GM23338 (cell line): Measurements from ENCODE around the gene NNMT. TPM values are rescaled to one million over a fixed set of nuclear protein-coding genes. Genes with fewer than 3 reads are reported as not detected.

Experiments
- ATAC-seq: fragments of 200-7000 bp; cut with Tn5 transposase; 3 replicates; pipeline ENCODE4 v1.9.1; 2020
- DNase-seq: peaks from one replicate; pipeline ENCODE4 v3.0.0-alpha.2; 2015; ENCODE audit warnings: low spot score
- H2AFZ ChIP-seq: fragments of 200-600 bp; sonication (generic); 2 replicates; pipeline ENCODE4 v1.8.0; 2016; ENCODE audit warnings: antibody characterized with exemption, mild to moderate bottlenecking, moderate library complexity
- H3F3A ChIP-seq: fragments of 200-600 bp; sonication (generic); replicated peaks from 2 replicates; pipeline ENCODE4 v1.8.0; 2017; ENCODE audit warnings: antibody characterized with exemption, mixed run types, low read depth
- H3K27ac ChIP-seq: fragments of 200-600 bp; sonication (generic); 2 replicates; pipeline ENCODE4 v1.6.1; 2016; ENCODE audit warnings: low read depth
- H3K27me3 ChIP-seq: fragments of 200-600 bp; sonication (generic); 2 replicates; pipeline ENCODE4 v1.8.0; 2016; ENCODE audit warnings: mild to moderate bottlenecking, mixed run types, moderate library complexity; ENCODE audit not compliant: insufficient read depth
- H3K36me3 ChIP-seq: fragments of 200-600 bp; sonication (generic); 2 replicates; pipeline ENCODE4 v1.8.0; 2016; ENCODE audit warnings: mild to moderate bottlenecking; ENCODE audit not compliant: insufficient read depth
- H3K4me1 ChIP-seq: fragments of 200-600 bp; sonication (generic); 2 replicates; pipeline ENCODE4 v1.8.0; 2016; ENCODE audit warnings: mild to moderate bottlenecking, moderate library complexity; ENCODE audit not compliant: insufficient read depth
- H3K4me2 ChIP-seq: fragments of 200-600 bp; sonication (generic); 2 replicates; pipeline ENCODE4 v1.7.1; 2017; ENCODE audit warnings: mixed run types
- H3K4me3 ChIP-seq: fragments of 200-600 bp; sonication (generic); 2 replicates; pipeline ENCODE4 v1.6.1; 2016; ENCODE audit warnings: mixed run types
- H3K79me2 ChIP-seq: fragments of 200-600 bp; sonication (generic); replicated peaks from 2 replicates; pipeline ENCODE4 v1.8.0; 2017; ENCODE audit warnings: mild to moderate bottlenecking; ENCODE audit not compliant: insufficient read depth
- H3K9me2 ChIP-seq: fragments of 200-600 bp; sonication (generic); 2 replicates; pipeline ENCODE4 v1.8.0; 2017; ENCODE audit not compliant: insufficient read depth
- H4K20me1 ChIP-seq: fragments of 200-600 bp; sonication (generic); replicated peaks from 2 replicates; pipeline ENCODE4 v1.8.0; 2017; ENCODE audit warnings: mild to moderate bottlenecking; ENCODE audit not compliant: insufficient read depth
- H3K27ac Mint-ChIP-seq: 2 replicates; pipeline ENCODE4 v1.8.0; 2020; ENCODE audit warnings: inconsistent platforms, mild to moderate bottlenecking, moderate library complexity, mixed read lengths
- H3K27me3 Mint-ChIP-seq: 3 replicates; pipeline ENCODE4 v1.8.0; 2022; ENCODE audit warnings: low read depth, mild to moderate bottlenecking, moderate library complexity, mixed read lengths, inconsistent platforms; ENCODE audit not compliant: insufficient read depth, poor library complexity
- H3K36me3 Mint-ChIP-seq: 3 replicates; pipeline ENCODE4 v1.8.0; 2021; ENCODE audit warnings: low read depth, mild to moderate bottlenecking, inconsistent platforms, moderate library complexity, mixed read lengths
- H3K4me1 Mint-ChIP-seq: 3 replicates; pipeline ENCODE4 v1.8.0; 2020; ENCODE audit warnings: mild to moderate bottlenecking, inconsistent platforms, mixed read lengths
- H3K4me3 Mint-ChIP-seq: 3 replicates; pipeline ENCODE4 v1.8.0; 2021; ENCODE audit warnings: moderate library complexity, mild to moderate bottlenecking, inconsistent platforms, mixed read lengths
- H3K9me3 Mint-ChIP-seq: 3 replicates; pipeline ENCODE4 v1.8.0; 2020; ENCODE audit warnings: moderate library complexity, mild to moderate bottlenecking, inconsistent platforms, mixed read lengths
- CREB1 ChIP-seq: fragments of 250-450 bp; sonication (Bioruptor Pico); IDR thresholded peaks from 2 replicates; pipeline ENCODE4 v1.5.0; 2020; ENCODE audit warnings: low read depth, mild to moderate bottlenecking, moderate library complexity
- JUNB ChIP-seq: IDR thresholded peaks from one replicate; pipeline ENCODE4 v1.6.1; 2016; ENCODE audit warnings: antibody characterized with exemption; ENCODE audit not compliant: unreplicated experiment
- NANOG ChIP-seq: IDR thresholded peaks from 2 replicates; pipeline ENCODE4 v1.6.1; 2016; ENCODE audit warnings: antibody characterized with exemption, borderline replicate concordance
- POLR2AphosphoS5 ChIP-seq: IDR thresholded peaks from 2 replicates; pipeline ENCODE4 v1.6.1; 2016; ENCODE audit warnings: antibody characterized with exemption, low read depth
- STAT1 ChIP-seq: IDR thresholded peaks from one replicate; pipeline ENCODE4 v1.6.1; 2016; ENCODE audit warnings: antibody characterized with exemption; ENCODE audit not compliant: unreplicated experiment
- ZNF114 ChIP-seq: fragments of 250-450 bp; sonication (Bioruptor Pico); IDR thresholded peaks from 2 replicates; pipeline ENCODE4 v1.5.0; 2020; ENCODE audit warnings: mild to moderate bottlenecking, moderate library complexity
- ZNF331 ChIP-seq: fragments of 250-450 bp; sonication (Bioruptor Pico); IDR thresholded peaks from 2 replicates; pipeline ENCODE4 v1.5.0; 2020; ENCODE audit warnings: low read depth, mild to moderate bottlenecking, moderate library complexity
- polyA plus RNA-seq: library from polyadenylated mRNA; unstranded; fragments of >200 nt; fragmentation: Nextera tagmentation; extraction: Ambion mirVana; gene quantifications from 2 replicates; pipeline ENCODE4 v1.2.1, GENCODE V29; 2016
- total RNA-seq: library from RNA; depleted of rRNA; stranded (reverse); fragments of >200 nt; shearing (Covaris generic); gene quantifications from 2 replicates; pipeline ENCODE4 v1.2.3, GENCODE V29; 2014
- TF ChIP-seq, protein P1 (sequence below): IDR thresholded peaks from 2 replicates; pipeline ENCODE4 v1.6.1; 2016; ENCODE audit warnings: antibody characterized with exemption
- TF ChIP-seq, protein P2 (sequence below), 2 experiments: fragments of 200-600 bp in 1 of 2; sonication (generic) in 1 of 2; conservative IDR thresholded peaks; 2 replicates each; pipeline versions ENCODE4 v1.5.1 to v1.6.1; 2016 to 2017; ENCODE audit warnings: antibody characterized with exemption in 2 of 2, low read depth in 2 of 2, mild to moderate bottlenecking in 2 of 2, moderate library complexity in 1 of 2
- TF ChIP-seq, protein P3 (sequence below): IDR thresholded peaks from one replicate; pipeline ENCODE4 v1.6.1; 2018; ENCODE audit warnings: antibody characterized with exemption; ENCODE audit not compliant: unreplicated experiment
- TF ChIP-seq, protein P4 (sequence below): fragments of 250-450 bp; sonication (Bioruptor Pico); IDR thresholded peaks from 2 replicates; pipeline ENCODE4 v1.5.0; 2020; ENCODE audit warnings: mild to moderate bottlenecking, moderate library complexity

Gene NNMT
- total and polyA plus RNA-seq, 2 experiments from 2014 or later = 0.40 TPM; not detected in 1

DNA sequence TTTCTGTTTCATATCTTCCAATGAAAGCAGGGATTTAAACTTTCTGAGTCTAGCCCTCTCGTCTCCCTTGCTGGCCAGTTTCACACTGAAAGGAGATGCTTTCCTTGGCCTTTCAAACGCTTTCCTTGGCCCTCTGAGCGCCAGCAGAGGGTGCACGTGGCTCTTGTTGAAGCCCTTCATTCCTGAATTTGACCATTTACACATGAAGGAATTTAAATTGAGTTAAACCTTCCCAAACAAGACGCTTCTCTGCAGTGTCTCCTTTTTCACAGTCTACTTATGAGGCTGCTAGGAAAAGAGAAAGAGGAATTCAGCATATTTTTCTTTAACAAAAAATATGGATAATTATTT, 21.6 kb downstream of the NNMT start (continued):
- TF ChIP-seq, protein P1, sequence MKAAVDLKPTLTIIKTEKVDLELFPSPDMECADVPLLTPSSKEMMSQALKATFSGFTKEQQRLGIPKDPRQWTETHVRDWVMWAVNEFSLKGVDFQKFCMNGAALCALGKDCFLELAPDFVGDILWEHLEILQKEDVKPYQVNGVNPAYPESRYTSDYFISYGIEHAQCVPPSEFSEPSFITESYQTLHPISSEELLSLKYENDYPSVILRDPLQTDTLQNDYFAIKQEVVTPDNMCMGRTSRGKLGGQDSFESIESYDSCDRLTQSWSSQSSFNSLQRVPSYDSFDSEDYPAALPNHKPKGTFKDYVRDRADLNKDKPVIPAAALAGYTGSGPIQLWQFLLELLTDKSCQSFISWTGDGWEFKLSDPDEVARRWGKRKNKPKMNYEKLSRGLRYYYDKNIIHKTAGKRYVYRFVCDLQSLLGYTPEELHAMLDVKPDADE = no peak
- TF ChIP-seq JUNB = no peak
- TF ChIP-seq NANOG = peak; percentile 35; the same call in 1 of the 2 replicates
- TF ChIP-seq POLR2AphosphoS5 = no peak
- no peak for TF ChIP-seq STAT1
- TF ChIP-seq, protein P2, sequence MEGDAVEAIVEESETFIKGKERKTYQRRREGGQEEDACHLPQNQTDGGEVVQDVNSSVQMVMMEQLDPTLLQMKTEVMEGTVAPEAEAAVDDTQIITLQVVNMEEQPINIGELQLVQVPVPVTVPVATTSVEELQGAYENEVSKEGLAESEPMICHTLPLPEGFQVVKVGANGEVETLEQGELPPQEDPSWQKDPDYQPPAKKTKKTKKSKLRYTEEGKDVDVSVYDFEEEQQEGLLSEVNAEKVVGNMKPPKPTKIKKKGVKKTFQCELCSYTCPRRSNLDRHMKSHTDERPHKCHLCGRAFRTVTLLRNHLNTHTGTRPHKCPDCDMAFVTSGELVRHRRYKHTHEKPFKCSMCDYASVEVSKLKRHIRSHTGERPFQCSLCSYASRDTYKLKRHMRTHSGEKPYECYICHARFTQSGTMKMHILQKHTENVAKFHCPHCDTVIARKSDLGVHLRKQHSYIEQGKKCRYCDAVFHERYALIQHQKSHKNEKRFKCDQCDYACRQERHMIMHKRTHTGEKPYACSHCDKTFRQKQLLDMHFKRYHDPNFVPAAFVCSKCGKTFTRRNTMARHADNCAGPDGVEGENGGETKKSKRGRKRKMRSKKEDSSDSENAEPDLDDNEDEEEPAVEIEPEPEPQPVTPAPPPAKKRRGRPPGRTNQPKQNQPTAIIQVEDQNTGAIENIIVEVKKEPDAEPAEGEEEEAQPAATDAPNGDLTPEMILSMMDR (conservative IDR thresholded peaks at IDR 0.05; ENCODE audit: low read depth in 2 of 2) = peak; percentile 70 to 90
- TF ChIP-seq ZNF114 = peak; percentile 73; the same call in 1 of the 2 replicates
- TF ChIP-seq, protein P3, sequence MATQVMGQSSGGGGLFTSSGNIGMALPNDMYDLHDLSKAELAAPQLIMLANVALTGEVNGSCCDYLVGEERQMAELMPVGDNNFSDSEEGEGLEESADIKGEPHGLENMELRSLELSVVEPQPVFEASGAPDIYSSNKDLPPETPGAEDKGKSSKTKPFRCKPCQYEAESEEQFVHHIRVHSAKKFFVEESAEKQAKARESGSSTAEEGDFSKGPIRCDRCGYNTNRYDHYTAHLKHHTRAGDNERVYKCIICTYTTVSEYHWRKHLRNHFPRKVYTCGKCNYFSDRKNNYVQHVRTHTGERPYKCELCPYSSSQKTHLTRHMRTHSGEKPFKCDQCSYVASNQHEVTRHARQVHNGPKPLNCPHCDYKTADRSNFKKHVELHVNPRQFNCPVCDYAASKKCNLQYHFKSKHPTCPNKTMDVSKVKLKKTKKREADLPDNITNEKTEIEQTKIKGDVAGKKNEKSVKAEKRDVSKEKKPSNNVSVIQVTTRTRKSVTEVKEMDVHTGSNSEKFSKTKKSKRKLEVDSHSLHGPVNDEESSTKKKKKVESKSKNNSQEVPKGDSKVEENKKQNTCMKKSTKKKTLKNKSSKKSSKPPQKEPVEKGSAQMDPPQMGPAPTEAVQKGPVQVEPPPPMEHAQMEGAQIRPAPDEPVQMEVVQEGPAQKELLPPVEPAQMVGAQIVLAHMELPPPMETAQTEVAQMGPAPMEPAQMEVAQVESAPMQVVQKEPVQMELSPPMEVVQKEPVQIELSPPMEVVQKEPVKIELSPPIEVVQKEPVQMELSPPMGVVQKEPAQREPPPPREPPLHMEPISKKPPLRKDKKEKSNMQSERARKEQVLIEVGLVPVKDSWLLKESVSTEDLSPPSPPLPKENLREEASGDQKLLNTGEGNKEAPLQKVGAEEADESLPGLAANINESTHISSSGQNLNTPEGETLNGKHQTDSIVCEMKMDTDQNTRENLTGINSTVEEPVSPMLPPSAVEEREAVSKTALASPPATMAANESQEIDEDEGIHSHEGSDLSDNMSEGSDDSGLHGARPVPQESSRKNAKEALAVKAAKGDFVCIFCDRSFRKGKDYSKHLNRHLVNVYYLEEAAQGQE = no peak
- TF ChIP-seq CREB1 (CRISPR knock-in tag) = 0 out of 2 replicates have a peak, but pooled peaks have one; percentile 7
- no peak for TF ChIP-seq ZNF331 (CRISPR knock-in tag)

DNA sequence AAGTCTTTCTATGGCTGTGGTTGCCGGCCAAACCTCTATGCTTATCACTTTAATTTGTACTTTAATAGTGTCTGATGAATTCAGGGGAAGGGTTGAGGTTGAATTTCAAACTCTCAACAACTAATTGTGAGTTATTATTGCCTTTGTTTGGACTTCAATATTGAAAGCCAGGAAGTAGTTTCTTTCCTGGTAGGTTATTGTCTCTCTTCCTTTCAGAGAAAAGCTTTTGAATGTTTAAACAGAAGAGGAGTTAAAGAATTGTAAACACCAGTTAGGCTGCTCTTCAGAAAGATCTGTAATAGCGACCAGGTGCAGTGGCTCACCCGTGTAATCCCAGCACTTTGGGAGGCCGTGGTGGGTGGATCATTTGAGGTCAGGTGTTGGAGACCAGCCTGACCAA, 22.2 kb downstream of the NNMT start:
- no peaks in the 10 kb centered on the region for H3K9me3 Mint-ChIP-seq
- TF ChIP-seq NANOG (peak; percentile 95), ZNF331 (CRISPR knock-in tag) (no peak)
- TF ChIP-seq, protein P1 = peak; percentile 53; the same call in 1 of the 2 replicates
- TF ChIP-seq, protein P4, sequence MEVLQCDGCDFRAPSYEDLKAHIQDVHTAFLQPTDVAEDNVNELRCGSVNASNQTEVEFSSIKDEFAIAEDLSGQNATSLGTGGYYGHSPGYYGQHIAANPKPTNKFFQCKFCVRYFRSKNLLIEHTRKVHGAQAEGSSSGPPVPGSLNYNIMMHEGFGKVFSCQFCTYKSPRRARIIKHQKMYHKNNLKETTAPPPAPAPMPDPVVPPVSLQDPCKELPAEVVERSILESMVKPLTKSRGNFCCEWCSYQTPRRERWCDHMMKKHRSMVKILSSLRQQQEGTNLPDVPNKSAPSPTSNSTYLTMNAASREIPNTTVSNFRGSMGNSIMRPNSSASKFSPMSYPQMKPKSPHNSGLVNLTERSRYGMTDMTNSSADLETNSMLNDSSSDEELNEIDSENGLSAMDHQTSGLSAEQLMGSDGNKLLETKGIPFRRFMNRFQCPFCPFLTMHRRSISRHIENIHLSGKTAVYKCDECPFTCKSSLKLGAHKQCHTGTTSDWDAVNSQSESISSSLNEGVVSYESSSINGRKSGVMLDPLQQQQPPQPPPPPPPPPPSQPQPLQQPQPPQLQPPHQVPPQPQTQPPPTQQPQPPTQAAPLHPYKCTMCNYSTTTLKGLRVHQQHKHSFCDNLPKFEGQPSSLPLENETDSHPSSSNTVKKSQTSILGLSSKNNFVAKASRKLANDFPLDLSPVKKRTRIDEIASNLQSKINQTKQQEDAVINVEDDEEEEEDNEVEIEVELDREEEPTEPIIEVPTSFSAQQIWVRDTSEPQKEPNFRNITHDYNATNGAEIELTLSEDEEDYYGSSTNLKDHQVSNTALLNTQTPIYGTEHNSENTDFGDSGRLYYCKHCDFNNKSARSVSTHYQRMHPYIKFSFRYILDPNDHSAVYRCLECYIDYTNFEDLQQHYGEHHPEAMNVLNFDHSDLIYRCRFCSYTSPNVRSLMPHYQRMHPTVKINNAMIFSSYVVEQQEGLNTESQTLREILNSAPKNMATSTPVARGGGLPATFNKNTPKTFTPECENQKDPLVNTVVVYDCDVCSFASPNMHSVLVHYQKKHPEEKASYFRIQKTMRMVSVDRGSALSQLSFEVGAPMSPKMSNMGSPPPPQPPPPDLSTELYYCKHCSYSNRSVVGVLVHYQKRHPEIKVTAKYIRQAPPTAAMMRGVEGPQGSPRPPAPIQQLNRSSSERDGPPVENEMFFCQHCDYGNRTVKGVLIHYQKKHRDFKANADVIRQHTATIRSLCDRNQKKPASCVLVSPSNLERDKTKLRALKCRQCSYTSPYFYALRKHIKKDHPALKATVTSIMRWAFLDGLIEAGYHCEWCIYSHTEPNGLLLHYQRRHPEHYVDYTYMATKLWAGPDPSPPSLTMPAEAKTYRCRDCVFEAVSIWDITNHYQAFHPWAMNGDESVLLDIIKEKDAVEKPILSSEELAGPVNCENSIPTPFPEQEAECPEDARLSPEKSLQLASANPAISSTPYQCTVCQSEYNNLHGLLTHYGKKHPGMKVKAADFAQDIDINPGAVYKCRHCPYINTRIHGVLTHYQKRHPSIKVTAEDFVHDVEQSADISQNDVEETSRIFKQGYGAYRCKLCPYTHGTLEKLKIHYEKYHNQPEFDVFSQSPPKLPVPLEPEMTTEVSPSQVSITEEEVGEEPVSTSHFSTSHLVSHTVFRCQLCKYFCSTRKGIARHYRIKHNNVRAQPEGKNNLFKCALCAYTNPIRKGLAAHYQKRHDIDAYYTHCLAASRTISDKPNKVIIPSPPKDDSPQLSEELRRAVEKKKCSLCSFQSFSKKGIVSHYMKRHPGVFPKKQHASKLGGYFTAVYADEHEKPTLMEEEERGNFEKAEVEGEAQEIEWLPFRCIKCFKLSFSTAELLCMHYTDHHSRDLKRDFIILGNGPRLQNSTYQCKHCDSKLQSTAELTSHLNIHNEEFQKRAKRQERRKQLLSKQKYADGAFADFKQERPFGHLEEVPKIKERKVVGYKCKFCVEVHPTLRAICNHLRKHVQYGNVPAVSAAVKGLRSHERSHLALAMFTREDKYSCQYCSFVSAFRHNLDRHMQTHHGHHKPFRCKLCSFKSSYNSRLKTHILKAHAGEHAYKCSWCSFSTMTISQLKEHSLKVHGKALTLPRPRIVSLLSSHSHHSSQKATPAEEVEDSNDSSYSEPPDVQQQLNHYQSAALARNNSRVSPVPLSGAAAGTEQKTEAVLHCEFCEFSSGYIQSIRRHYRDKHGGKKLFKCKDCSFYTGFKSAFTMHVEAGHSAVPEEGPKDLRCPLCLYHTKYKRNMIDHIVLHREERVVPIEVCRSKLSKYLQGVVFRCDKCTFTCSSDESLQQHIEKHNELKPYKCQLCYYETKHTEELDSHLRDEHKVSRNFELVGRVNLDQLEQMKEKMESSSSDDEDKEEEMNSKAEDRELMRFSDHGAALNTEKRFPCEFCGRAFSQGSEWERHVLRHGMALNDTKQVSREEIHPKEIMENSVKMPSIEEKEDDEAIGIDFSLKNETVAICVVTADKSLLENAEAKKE (CRISPR knock-in tag) = 0 out of 2 replicates have a peak, but pooled peaks have one; percentile 10
- no peaks in the 10 kb centered on the region for H3K36me3 Mint-ChIP-seq
- Histone ChIP-seq H3K36me3 (no peaks in the 10 kb centered on the region), H3K4me2 (peak overlapping the region; percentile 25), H2AFZ (no peak overlapping the region), H3K9me2 (peaks cover 3% of the 10 kb centered on the region; the same call in 1 of the 2 replicates), H3K27ac (peak overlapping the region; percentile 86), H3F3A (0 out of 2 replicates have a peak, but pooled peaks cover 5% of the 10 kb centered on the region), H3K79me2 (no peaks in the 10 kb centered on the region), H3K4me3 (peak overlapping the region; percentile 10), H3K27me3 (no peaks in the 10 kb centered on the region), H4K20me1 (no peaks in the 10 kb centered on the region), H3K4me1 (peaks cover 50% of the 10 kb centered on the region)
- ATAC-seq = peak; percentile 42
- H3K4me3 Mint-ChIP-seq = no peak overlapping the region
- H3K27me3 Mint-ChIP-seq = peaks cover 4% of the 10 kb centered on the region
- 0 out of 2 replicates have a peak overlapping the region, but pooled peaks have one; percentile 23 for H3K27ac Mint-ChIP-seq
- H3K4me1 Mint-ChIP-seq = peaks cover 47% of the 10 kb centered on the region
- peak; percentile 30 for DNase-seq
